PFSK-1 (cell line): ENCODE data around the gene NSMF.

Source experiments
- FOXP2 ChIP-seq: optimal IDR thresholded peaks from 2 replicates; pipeline ENCODE3; 2011; ENCODE audit warnings: borderline replicate concordance, control low read depth, inconsistent platforms; ENCODE audit not compliant: insufficient read depth; ENCODE audit errors: extremely low read length, extremely low read depth
- POLR2AphosphoS5 ChIP-seq: IDR thresholded peaks from 2 replicates; pipeline ENCODE4 v1.6.1; 2012; ENCODE audit warnings: low read depth, mild to moderate bottlenecking, control low read depth, low read length, moderate library complexity
- REST ChIP-seq, 2 experiments: IDR thresholded peaks; 2 replicates each; pipeline versions ENCODE4 v1.6.1 to v1.8.0; 2011 to 2012; ENCODE audit warnings: low read depth in 2 of 2, low read length in 2 of 2, control low read depth in 1 of 2, inconsistent platforms in 1 of 2, mild to moderate bottlenecking in 1 of 2, moderate library complexity in 1 of 2; ENCODE audit not compliant: insufficient read depth in 1 of 2
- SIN3A ChIP-seq: IDR thresholded peaks from 2 replicates; pipeline ENCODE4 v1.6.1; 2012; ENCODE audit warnings: mild to moderate bottlenecking, low read length, moderate library complexity, borderline replicate concordance; ENCODE audit not compliant: insufficient read depth
- TAF1 ChIP-seq: IDR thresholded peaks from 2 replicates; pipeline ENCODE4 v1.6.1; 2012; ENCODE audit warnings: low read length, control low read depth, borderline replicate concordance; ENCODE audit not compliant: insufficient read depth

NSMF gene

GRCh38 chr9:137478613-137478961, 19.5 kb upstream of the NSMF start:
- TF ChIP-seq FOXP2 = no peak
- no peak for TF ChIP-seq REST (IDR thresholded peaks at IDR 0.05; ENCODE audit: insufficient read depth in 1 of 2, low read depth in 2 of 2, low read length in 2 of 2)
- no peak for TF ChIP-seq SIN3A
- TF ChIP-seq TAF1 = no peak
- TF ChIP-seq POLR2AphosphoS5 = no peak

- TF ChIP-seq SIN3A (no peak), POLR2AphosphoS5 (no peak), TAF1 (no peak), FOXP2 (no peak), REST (IDR thresholded peaks at IDR 0.05; ENCODE audit: insufficient read depth in 1 of 2, low read depth in 2 of 2, low read length in 2 of 2) (no peak)
These were observed 18.9 kb upstream of the NSMF start for GRCh38 chr9:137477778-137478612.

- TF ChIP-seq TAF1 = no peak
- TF ChIP-seq SIN3A = no peak
- no peak for TF ChIP-seq REST (IDR thresholded peaks at IDR 0.05; ENCODE audit: insufficient read depth in 1 of 2, low read depth in 2 of 2, low read length in 2 of 2)
- TF ChIP-seq FOXP2 = no peak
- no peak for TF ChIP-seq POLR2AphosphoS5
These were observed 17.7 kb upstream of the NSMF start for GRCh38 chr9:137476856-137477255.

- TF ChIP-seq POLR2AphosphoS5 (no peak), REST (IDR thresholded peaks at IDR 0.05; ENCODE audit: insufficient read depth in 1 of 2, low read depth in 2 of 2, low read length in 2 of 2) (no peak), SIN3A (no peak), FOXP2 (no peak), TAF1 (no peak)
These were observed 16.5 kb upstream of the NSMF start for GRCh38 chr9:137475666-137476065.
